Raji (cell line): ENCODE measurements around the gene MAP2K1.

Source experiments
- POLR2A ChIP-seq: IDR thresholded peaks from 2 replicates; pipeline ENCODE4 v1.6.1; 2011; ENCODE audit warnings: low read depth, low read length, control low read depth; ENCODE audit not compliant: insufficient read depth

Gene MAP2K1

GRCh38 chr15:66408675-66409282, 22.1 kb downstream of the MAP2K1 start:
- TF ChIP-seq POLR2A = no peak

DNA sequence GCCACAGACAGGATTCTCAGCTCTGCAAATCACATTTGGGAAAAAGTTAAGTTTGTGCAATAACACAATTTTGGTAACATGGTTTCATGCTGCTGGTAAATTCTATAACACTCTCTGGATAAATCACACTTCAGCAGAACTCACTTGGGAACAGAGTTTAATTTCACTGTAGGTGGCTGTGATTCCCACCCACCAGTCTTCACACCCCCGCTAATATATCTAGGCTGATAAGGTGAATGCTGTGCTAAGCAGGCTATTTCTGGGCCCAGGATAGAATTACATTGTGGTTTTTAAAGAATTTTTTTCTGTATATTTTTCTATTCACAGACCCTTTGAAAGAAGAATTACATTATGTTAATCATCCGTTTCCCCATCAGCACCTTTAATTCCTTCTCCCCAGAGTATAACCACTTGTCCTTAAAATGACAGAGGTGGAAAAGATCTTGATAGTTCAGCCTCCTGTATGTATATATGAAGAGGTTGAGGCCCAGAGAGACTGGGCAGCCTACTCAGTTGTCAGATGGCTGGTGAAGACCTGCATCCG, 22.9 kb downstream of the MAP2K1 start:
- TF ChIP-seq POLR2A = no peak

- TF ChIP-seq POLR2A = no peak
These were observed 24.5 kb downstream of the MAP2K1 start for GRCh38 chr15:66411190-66411589.

DNA sequence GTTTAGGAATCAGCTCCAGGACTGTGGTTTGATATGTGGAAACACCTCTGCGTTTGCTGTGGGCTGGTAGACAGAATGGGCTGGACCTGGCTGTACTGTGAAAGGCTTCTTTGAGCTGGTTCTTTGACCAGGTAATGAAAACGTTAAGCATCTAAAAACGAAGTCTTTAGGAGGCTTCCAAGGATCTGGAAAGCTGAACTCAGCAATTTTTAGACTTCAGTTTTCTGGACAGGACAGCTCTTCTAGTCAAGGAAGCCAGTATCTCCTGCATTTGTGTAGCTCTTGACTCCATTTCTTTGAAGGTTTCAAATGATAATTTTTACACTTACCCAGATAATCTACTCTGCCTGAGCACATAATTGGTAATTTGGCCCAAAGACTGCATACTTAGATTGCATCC, 25.5 kb downstream of the MAP2K1 start:
- no peak for TF ChIP-seq POLR2A

DNA sequence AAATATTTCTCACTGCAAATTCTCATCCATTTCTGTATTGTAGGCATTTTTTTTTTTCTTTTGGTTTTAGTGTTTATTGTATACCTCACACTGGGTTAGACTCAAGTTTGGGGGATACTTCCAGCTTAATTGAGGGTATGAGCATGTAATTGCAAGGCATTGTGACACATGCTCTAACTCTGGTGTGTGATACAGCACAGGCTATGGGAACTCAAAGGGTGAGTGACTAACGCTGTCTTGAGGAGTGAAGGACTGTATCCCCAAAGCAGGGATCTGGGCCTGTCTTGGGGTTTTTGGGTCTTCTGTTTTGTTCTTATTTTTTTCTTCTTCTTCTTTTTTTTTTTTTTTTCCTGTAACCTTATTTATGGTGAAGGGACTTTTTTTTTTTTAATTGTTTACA, 26.9 kb downstream of the MAP2K1 start:
- no peak for TF ChIP-seq POLR2A

DNA sequence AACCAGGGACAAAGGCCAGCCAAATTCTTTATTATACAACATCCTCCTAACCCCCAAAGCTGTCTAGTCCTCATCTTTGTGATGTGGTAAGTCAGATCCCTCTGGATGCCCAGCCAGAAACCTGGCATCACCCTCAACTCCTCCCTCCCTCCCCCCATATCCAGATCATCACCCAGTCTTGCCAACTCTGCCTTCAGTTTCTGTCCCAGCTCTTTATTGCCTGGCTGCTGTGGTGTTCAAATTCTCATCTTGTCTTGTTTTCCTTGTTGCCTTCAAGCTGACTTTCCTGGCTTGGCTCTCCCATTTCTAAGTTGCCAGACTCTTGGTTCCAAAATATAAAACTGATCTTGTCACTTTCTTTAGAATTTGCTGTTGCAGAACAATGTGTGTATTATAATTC, 28.6 kb downstream of the MAP2K1 start:
- no peak for TF ChIP-seq POLR2A

GRCh38 chr15:66417736-66418135, 31.0 kb downstream of the MAP2K1 start:
- no peak for TF ChIP-seq POLR2A

DNA sequence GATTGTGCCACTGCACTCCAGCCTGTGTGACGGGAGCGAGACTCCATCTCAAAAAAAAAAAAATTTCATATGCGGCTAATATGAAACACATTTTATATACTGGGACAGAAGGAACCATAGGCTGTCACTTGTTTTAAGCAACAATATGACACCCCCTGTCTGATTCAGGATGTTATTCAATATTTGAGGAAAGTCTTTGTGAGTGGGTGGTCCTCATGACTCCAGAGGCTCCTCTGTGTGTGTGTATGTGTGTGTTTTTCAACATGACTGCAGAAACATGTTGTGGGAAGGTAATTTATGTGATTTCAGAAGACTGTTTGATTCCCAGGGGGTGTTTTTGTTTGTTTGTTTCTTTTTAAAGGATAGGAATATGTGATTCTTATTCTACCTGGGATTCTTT, 32.8 kb downstream of the MAP2K1 start:
- no peak for TF ChIP-seq POLR2A

DNA sequence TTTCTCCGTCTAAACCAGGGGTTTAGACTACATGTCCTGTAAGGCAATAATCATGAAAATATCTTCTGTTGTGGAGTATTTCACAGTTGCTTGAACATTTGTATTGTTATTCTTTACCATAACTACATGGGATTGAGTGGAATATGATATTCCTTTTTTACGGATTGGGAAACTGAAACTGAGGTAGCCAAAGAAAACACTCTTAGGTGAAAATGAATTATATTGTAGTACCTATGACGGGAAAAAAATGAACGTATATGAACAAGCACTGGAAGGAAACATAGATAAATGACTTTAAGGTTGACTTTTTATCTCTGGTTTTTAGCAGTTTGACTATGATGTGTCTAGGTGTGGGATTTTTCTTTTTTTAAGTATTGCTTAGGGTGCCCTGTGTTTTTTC, 35.6 kb downstream of the MAP2K1 start:
- no peak for TF ChIP-seq POLR2A

GRCh38 chr15:66423149-66423548, 36.4 kb downstream of the MAP2K1 start:
- no peak for TF ChIP-seq POLR2A

DNA sequence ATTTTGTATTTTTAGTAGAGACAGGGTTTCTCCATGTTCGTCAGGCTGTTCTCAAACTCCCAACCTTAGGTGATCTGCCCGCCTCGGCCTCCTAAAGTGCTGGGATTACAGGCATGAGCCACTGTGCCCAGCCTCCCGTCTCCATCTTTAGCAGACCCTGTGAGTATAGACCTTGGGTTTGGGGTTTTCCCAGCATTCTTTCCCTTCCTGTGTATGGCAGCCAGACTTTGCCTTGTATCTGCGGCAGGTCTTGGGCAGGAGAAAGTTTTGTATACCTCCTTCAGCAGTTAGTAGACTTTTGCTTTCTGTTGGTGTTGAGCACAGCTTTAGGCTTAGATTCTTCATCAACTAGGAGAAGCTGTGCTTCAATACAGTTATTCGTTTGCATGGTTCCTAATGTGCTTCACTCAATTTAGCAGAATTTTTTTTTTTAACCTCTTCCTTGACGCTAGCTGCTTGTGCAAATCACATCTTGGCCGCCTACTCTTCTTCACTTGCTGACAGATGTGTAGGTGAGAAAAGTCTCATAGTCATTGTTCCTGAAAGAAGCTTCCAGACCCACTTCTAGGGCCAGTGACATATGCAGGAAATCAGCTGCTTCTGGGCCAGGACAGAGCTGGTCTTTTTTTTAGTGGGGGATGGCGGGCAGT, 38.4 kb downstream of the MAP2K1 start:
- TF ChIP-seq POLR2A = no peak

- no peak for TF ChIP-seq POLR2A
These were observed 39.1 kb downstream of the MAP2K1 start for GRCh38 chr15:66425837-66426236.

- no peak for TF ChIP-seq POLR2A
These were observed 42.4 kb downstream of the MAP2K1 start for GRCh38 chr15:66429117-66429516.

- TF ChIP-seq POLR2A = no peak
These were observed 42.8 kb downstream of the MAP2K1 start for GRCh38 chr15:66429546-66429945.

- TF ChIP-seq POLR2A = no peak
These were observed 44.0 kb downstream of the MAP2K1 start for GRCh38 chr15:66430627-66431255.

GRCh38 chr15:66433726-66434125, 47.0 kb downstream of the MAP2K1 start:
- TF ChIP-seq POLR2A = no peak
